ENCODE results near the gene CARD11.

GRCh38 chr7:3041986-3042675 lies 1.5 kb downstream of the CARD11 start:
- no peak for TF ChIP-seq CTCF (IDR thresholded peaks at IDR 0.05)
- TF ChIP-seq POLR2A (IDR thresholded peaks at IDR 0.05), result no peak

Data from heart left ventricle (tissue), 13 donors.